Tibial nerve (tissue), 4 donors: ENCODE results near the gene SLC66A2. TPM values are rescaled to one million over a fixed set of nuclear protein-coding genes. Genes with fewer than 3 reads are reported as not detected.

Experiments used
- DNase-seq, 2 donors: peaks; one replicate each; pipeline ENCODE4 v3.0.0-alpha.2; 2019; ENCODE audit warnings: low spot score in 2 of 2
- H3K27ac ChIP-seq, 4 donors: fragments of 200-600 bp; sonication (generic) in 3 of 4; one replicate each; pipeline ENCODE4 v1.5.1; 2017 to 2019; ENCODE audit warnings: mild to moderate bottlenecking in 1 of 4
- H3K27me3 ChIP-seq, 2 donors: fragments of 200-600 bp; sonication (generic) in 1 of 2; one replicate each; pipeline versions ENCODE4 v1.5.1 to v1.6.0; 2017 to 2019
- H3K36me3 ChIP-seq, 3 donors: fragments of 200-600 bp; sonication (generic); one replicate each; pipeline ENCODE4 v1.5.1; 2018 to 2019
- H3K4me1 ChIP-seq, 4 donors: fragments of 200-600 bp; sonication (generic) in 3 of 4; one replicate each; pipeline ENCODE4 v1.5.1; 2017 to 2019
- H3K4me3 ChIP-seq, 4 donors: fragments of 200-600 bp; sonication (generic) in 3 of 4; one replicate each; pipeline ENCODE4 v1.5.1; 2017 to 2019; ENCODE audit warnings: mild to moderate bottlenecking in 1 of 4, moderate library complexity in 1 of 4
- H3K9me3 ChIP-seq, 4 donors: fragments of 200-600 bp; sonication (generic) in 3 of 4; one replicate each; pipeline ENCODE4 v1.5.1; 2017 to 2019
- EP300 ChIP-seq, 2 donors: sonication (generic); formaldehyde crosslinking; IDR thresholded peaks; one replicate each; pipeline ENCODE4 v1.6.1; 2017; ENCODE audit warnings: antibody characterized with exemption in 2 of 2, mild to moderate bottlenecking in 1 of 2
- POLR2A ChIP-seq, 2 donors: fragments of 450-650 bp; IDR thresholded peaks; one replicate each; pipeline ENCODE4 v1.6.1; 2017; ENCODE audit warnings: antibody characterized with exemption in 2 of 2, mild to moderate bottlenecking in 2 of 2, moderate library complexity in 2 of 2
- WGBS, 2 donors: methylation state at CpG; one replicate each; pipeline ENCODE4 v1.1.5; 2018; 5-methylcytosine and 5-hydroxymethylcytosine counted together
- total RNA-seq, 4 donors: library from RNA; depleted of rRNA; stranded (reverse); fragments of >200 nt; gene quantifications; one replicate each; pipeline ENCODE4 v1.1.0, GENCODE V29; 2016
- TF ChIP-seq, protein P1 (sequence below), 5 experiments: fragments of 200-600 bp in 3 of 5; fragments of 450-650 bp in 2 of 5; sonication (generic) in 3 of 5; IDR thresholded peaks; one replicate each; pipeline ENCODE4 v1.5.1; 2016 to 2019; ENCODE audit warnings: antibody characterized with exemption in 5 of 5, mild to moderate bottlenecking in 3 of 5, moderate library complexity in 2 of 5

SLC66A2 gene
- total RNA-seq, 4 donors from 2014 or later: 112 to 361 (median 222) TPM

DNA sequence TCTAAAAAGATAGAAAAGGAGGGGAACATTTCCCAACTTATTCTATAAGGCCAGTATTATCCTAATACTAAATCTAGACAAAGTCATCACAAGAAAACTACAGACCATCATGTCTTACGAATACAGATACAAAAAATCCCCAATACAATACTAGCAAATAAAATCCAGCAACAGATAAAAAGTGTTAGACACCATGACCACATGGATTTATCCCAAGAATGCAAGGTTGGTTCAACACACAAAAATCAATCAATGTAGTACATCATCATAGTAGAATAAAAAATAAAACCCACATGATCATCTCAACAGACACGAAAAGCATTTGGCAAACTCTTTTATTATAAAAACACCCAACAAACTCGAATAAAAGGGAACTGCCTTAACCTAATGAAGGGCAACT lies 18.5 kb downstream of the SLC66A2 start:
- H3K4me3 ChIP-seq: no peak overlapping the region
- no peaks in the 10 kb centered on the region for H3K27me3 ChIP-seq
- peaks cover 0 to 41% (median under 1%) of the 10 kb centered on the region in 4 donors for H3K4me1 ChIP-seq
- no peak for DNase-seq
- TF ChIP-seq, protein P1, sequence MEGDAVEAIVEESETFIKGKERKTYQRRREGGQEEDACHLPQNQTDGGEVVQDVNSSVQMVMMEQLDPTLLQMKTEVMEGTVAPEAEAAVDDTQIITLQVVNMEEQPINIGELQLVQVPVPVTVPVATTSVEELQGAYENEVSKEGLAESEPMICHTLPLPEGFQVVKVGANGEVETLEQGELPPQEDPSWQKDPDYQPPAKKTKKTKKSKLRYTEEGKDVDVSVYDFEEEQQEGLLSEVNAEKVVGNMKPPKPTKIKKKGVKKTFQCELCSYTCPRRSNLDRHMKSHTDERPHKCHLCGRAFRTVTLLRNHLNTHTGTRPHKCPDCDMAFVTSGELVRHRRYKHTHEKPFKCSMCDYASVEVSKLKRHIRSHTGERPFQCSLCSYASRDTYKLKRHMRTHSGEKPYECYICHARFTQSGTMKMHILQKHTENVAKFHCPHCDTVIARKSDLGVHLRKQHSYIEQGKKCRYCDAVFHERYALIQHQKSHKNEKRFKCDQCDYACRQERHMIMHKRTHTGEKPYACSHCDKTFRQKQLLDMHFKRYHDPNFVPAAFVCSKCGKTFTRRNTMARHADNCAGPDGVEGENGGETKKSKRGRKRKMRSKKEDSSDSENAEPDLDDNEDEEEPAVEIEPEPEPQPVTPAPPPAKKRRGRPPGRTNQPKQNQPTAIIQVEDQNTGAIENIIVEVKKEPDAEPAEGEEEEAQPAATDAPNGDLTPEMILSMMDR (IDR thresholded peaks at IDR 0.05): no peak
- no peak for TF ChIP-seq POLR2A (IDR thresholded peaks at IDR 0.05)
- no peak for TF ChIP-seq EP300 (IDR thresholded peaks at IDR 0.05)
- H3K9me3 ChIP-seq: peaks cover 3 to 65% (median 19%) of the 10 kb centered on the region in 4 donors
- no peak overlapping the region for H3K27ac ChIP-seq
- peaks cover 0 to 98% (median 0%) of the 10 kb centered on the region in 3 donors for H3K36me3 ChIP-seq
- WGBS, 2 donors: 92% methylated on average over 3 of the region's 3 CpGs

DNA sequence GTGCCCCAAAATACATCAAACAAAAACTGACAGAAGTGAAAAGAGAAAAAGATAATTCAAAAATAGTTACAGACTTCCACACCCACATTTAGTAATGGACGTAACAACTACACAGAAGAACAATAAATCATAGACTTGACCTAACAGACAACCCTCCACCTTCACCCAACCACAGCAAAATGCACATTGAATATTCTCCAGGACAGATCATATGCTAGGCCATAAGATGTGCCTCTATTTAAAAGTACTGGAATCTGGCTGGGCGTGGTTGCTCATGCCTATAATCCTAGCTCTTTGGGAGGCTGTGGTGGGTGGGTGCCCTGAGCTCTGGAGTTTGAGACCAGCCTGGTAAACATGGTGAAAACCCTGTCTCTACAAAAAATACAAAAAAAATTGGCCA lies 20.0 kb downstream of the SLC66A2 start:
- H3K4me3 ChIP-seq: no peak overlapping the region
- no peak for DNase-seq
- 97 to 100% methylated on average over 2 of the region's 2 CpGs for WGBS, 2 donors
- H3K4me1 ChIP-seq: peaks cover 0 to 27% (median 0%) of the 10 kb centered on the region in 4 donors
- no peaks in the 10 kb centered on the region for H3K27me3 ChIP-seq
- TF ChIP-seq POLR2A (IDR thresholded peaks at IDR 0.05): no peak
- TF ChIP-seq, protein P1 (IDR thresholded peaks at IDR 0.05): no peak
- TF ChIP-seq EP300 (IDR thresholded peaks at IDR 0.05): no peak
- H3K9me3 ChIP-seq: peaks cover 3 to 65% (median 19%) of the 10 kb centered on the region in 4 donors
- H3K36me3 ChIP-seq: peaks cover 0 to 95% (median 0%) of the 10 kb centered on the region in 3 donors
- H3K27ac ChIP-seq: no peak overlapping the region

DNA sequence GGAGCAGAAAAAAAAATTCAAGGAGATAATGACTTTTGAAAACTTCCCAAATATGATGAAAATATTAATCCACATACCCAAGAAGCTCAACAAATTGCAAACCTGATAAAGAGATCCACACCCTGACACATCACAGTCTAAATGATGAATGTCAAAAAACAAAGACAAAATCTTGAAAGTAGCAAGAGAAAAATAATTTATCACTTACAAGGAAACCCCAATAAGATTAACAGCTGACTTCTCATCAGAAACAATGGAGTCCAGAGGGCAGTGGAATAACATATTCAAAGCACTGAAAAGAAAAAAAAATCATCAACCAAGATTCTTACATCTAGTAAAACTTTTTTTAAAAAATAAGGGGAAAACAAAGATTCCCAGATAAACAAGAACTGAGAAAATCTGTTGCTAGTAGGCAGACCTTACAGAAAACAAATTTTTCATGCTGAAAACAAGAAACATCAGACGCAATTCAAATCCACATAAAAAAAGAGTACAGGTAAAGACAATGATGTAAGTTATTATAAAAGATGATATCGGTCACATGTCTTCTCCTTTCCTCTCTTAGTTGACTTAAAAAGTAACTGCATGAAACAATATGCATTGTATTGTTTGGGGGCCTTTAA lies 21.3 kb downstream of the SLC66A2 start:
- no peak for DNase-seq
- no peak overlapping the region for H3K4me3 ChIP-seq
- H3K9me3 ChIP-seq: peaks cover 3 to 57% (median 19%) of the 10 kb centered on the region in 4 donors

DNA sequence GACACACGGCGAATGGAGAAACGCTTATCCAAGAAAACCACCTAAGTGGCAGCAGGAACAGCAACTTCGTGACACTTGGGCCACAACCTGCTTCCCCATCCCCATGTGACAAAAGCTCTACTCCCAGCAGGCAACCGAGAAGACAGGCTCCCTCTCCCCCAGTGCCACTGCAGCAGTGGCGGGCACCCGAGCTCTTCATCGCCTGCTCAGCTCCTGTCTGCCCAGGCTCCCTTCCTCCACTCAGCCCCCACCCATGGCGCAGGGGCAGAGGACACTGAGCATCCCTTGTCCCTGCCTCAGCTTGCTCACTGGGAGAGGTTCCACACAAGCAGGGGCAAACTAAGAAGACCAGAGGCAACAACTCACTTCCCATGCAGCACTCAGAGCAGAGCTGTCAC lies 22.9 kb downstream of the SLC66A2 start:
- H3K27ac ChIP-seq: no peak overlapping the region
- WGBS, 2 donors: 92 to 96% methylated on average over 9 of the region's 9 CpGs
- no peak for TF ChIP-seq EP300 (IDR thresholded peaks at IDR 0.05)
- TF ChIP-seq, protein P1 (IDR thresholded peaks at IDR 0.05): no peak
- TF ChIP-seq POLR2A (IDR thresholded peaks at IDR 0.05): no peak

More for the DNA sequence above, 21.3 kb downstream of the SLC66A2 start:
- H3K36me3 ChIP-seq: peaks cover 0 to 93% (median 0%) of the 10 kb centered on the region in 3 donors
- WGBS, 2 donors: 97% methylated on average over 2 of the region's 2 CpGs
- no peak overlapping the region for H3K27ac ChIP-seq
- TF ChIP-seq EP300 (IDR thresholded peaks at IDR 0.05): no peak
- TF ChIP-seq POLR2A (IDR thresholded peaks at IDR 0.05): no peak
- TF ChIP-seq, protein P1 (IDR thresholded peaks at IDR 0.05): no peak
- no peaks in the 10 kb centered on the region for H3K27me3 ChIP-seq
- H3K4me1 ChIP-seq: peaks cover 0 to 20% (median 0%) of the 10 kb centered on the region in 4 donors

More for the DNA sequence above, 22.9 kb downstream of the SLC66A2 start:
- Histone ChIP-seq H3K4me1 (peaks cover 0 to 5% (median 0%) of the 10 kb centered on the region in 4 donors), H3K4me3 (no peak overlapping the region), H3K36me3 (peaks cover 0 to 92% (median 0%) of the 10 kb centered on the region in 3 donors), H3K27me3 (no peaks in the 10 kb centered on the region), H3K9me3 (peaks cover 3 to 51% (median 19%) of the 10 kb centered on the region in 4 donors)
- DNase-seq: no peak
